ENCODE measurements around the gene RAP1B. TPM values are rescaled to one million over a fixed set of nuclear protein-coding genes. Genes with fewer than 3 reads are reported as not detected.

Gene RAP1B
- total RNA-seq, 1 donor from 2014 or later: 174 TPM

DNA sequence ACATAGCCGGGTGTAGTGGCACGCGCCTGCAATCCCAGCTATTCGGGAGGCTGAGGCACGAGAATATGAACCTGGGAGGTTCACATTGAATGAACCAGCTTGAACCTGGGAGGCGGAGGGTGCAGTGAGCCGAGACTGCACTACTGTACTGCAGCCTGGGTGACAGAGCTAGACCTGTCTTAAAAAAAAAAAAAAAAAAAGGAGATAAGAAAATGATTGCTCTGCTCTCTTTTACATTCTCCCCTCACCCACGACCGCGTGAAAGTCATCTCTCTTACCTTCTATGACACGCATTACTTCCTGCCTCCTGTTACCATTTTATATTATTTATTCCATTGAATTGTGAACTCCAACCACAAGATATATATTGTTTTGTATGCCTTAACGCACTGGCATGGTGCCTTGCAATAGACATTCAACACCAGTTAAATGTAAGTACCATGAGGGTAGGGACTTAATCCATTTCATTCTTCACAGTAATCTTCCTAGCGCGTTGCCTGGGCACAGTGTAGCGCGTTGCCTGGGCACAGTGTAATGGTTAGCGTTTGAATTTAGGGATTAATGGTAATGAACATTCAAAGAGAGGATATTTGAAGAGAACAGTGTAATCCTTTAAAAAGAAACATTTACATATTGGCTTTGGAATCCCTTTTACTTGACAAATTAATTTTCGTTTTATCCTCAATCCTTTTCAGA lies 2.7 kb downstream of the RAP1B start:
- no peaks in the 10 kb centered on the region for H3K27me3 Mint-ChIP-seq (ENCODE audit: low read depth)
- peaks cover 54% of the 10 kb centered on the region for H3K36me3 Mint-ChIP-seq (ENCODE audit: low read depth)
- peak; percentile 28 for DNase-seq (ENCODE audit: low spot score)
- H3K27ac Mint-ChIP-seq: peak overlapping the region; percentile 97
- H3K9me3 Mint-ChIP-seq: no peaks in the 10 kb centered on the region
- peak overlapping the region; percentile 94 for H3K4me3 Mint-ChIP-seq (ENCODE audit: low read depth)
- intact Hi-C loops (cut with micrococcal nuclease): loop anchor here (2.0 to 10.0 kb wide), 6 partner anchors 17 to 496 kb away; no protein-coding TSS in a partner anchor
- H3K4me1 Mint-ChIP-seq (ENCODE audit: low read depth): peaks cover 52% of the 10 kb centered on the region

DNA sequence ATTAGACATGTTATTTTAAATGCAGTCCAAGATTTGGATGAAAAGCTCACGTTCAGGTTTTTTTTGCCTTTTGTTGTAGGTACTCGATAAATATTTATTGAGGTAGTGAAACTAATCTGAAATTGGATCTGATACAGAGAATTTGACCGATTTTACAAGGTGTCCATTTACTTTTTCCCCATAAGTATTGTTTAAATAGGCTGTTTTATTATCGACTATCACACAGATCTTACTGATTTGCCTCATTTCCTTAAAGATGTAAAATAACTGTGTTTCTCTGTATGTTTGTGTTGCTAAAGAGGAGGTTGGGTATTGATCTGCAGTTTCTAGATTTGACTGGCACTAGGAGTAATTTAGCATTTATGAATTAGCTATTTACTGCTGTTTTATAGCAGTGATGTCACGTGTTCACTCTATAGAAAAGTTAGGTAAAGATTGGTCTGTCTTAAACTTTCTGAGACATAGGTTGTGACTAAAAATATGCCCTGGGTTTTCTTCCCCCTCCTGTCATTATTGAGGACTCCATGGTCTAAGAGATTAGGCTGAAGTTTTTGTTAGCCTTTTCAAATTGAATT lies 3.5 kb downstream of the RAP1B start:
- Mint-ChIP-seq H3K4me1 (ENCODE audit: low read depth) (peaks cover 60% of the 10 kb centered on the region), H3K9me3 (no peaks in the 10 kb centered on the region), H3K27me3 (ENCODE audit: low read depth) (no peaks in the 10 kb centered on the region), H3K36me3 (ENCODE audit: low read depth) (peaks cover 62% of the 10 kb centered on the region), H3K4me3 (ENCODE audit: low read depth) (peak overlapping the region; percentile 94), H3K27ac (peak overlapping the region; percentile 78)
- DNase-seq (ENCODE audit: low spot score): no peak
- intact Hi-C loops (cut with micrococcal nuclease): loop anchor here (1.0 to 10.0 kb wide), 5 partner anchors 58 to 497 kb away; no protein-coding TSS in a partner anchor

DNA sequence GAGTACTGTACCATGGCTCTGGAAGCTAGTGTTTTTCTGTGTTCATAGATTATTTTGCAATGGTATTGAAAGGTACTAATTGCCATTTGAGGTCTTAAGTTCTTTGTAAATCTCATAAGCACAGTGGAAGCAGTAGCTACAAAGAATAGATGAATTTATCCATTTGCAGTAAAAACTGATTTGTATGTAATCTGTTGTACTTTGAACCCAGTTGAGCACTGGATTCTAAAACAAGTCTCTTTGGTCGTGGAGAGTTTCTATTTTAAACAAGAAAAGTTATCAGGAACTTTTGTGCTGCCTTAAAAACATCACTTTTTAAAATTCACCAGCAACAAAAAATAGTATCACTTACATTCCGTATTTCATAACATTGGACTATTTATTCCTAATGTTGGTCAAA lies 4.1 kb downstream of the RAP1B start:
- peaks cover 65% of the 10 kb centered on the region for H3K36me3 Mint-ChIP-seq (ENCODE audit: low read depth)
- DNase-seq (ENCODE audit: low spot score): no peak
- no peaks in the 10 kb centered on the region for H3K27me3 Mint-ChIP-seq (ENCODE audit: low read depth)
- H3K9me3 Mint-ChIP-seq: no peaks in the 10 kb centered on the region
- peak overlapping the region; percentile 94 for H3K4me3 Mint-ChIP-seq (ENCODE audit: low read depth)
- peak overlapping the region; percentile 78 for H3K27ac Mint-ChIP-seq
- intact Hi-C loops (cut with micrococcal nuclease): loop anchor here (1.0 to 10.0 kb wide), 5 partner anchors 58 to 497 kb away; no protein-coding TSS in a partner anchor
- peaks cover 62% of the 10 kb centered on the region for H3K4me1 Mint-ChIP-seq (ENCODE audit: low read depth)

DNA sequence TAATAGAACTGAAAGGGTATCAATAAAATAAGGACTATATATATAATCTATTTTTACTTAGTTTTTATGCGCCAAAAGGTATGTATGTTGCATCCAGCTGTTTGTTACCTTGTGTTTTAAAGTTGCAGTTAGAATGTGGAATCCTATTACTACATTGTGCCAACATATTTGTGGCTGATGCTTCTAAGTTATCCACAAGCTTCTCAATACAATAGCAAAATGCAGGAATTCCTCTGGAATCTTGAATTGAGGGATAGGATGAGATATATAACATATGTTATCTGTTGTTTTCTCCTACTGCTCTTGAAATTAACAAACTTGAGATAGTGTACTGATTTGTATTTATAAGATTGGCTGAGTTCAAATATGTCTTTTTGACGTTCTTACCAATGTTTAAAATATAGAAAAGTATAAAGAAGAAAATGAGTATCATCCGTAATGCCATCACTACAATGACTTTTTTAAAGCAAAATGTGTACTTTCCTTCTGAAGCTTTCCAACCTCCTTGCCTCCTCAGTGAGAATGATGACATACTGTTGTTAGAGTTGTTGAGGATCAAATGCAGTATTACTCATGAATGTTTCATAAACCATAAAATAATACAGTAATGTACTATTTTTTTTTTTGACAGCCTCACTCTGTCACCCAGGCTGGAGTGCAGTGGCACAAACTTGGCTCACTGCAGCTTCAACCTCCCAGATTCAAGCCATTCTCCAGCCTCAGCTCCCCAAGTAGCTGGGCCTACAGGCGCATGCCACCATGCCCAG lies 6.6 kb downstream of the RAP1B start:
- intact Hi-C loops (cut with micrococcal nuclease): loop anchor here (10.0 kb wide), 1 partner anchor 297 kb away; no protein-coding TSS in a partner anchor

DNA sequence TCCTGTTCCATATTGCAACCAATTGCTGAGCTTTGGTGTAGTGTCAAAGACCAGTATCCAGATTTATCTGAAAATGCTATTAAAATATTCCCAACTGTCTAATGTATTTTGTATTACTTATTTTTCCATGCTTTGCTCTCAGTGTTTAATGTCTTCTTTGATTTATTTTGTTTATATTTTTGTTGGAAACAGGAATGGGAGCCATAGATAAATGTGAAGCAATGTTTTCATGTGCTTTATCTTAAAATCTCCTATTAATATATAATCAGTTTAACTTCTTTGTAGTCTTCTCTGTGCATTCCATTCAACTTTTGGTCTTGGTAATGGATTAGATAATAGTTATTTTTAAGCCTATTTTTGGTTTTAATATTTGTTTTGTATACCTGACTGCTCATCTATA lies 8.8 kb downstream of the RAP1B start:
- Mint-ChIP-seq H3K9me3 (no peaks in the 10 kb centered on the region), H3K36me3 (ENCODE audit: low read depth) (peaks cover 73% of the 10 kb centered on the region), H3K27ac (no peak overlapping the region), H3K27me3 (ENCODE audit: low read depth) (no peaks in the 10 kb centered on the region), H3K4me1 (ENCODE audit: low read depth) (peaks cover 60% of the 10 kb centered on the region), H3K4me3 (ENCODE audit: low read depth) (no peak overlapping the region)
- intact Hi-C loops (cut with micrococcal nuclease): loop anchor here (10.0 kb wide), 1 partner anchor 295 kb away; no protein-coding TSS in a partner anchor
- no peak for DNase-seq (ENCODE audit: low spot score)

More for the DNA sequence above, 6.6 kb downstream of the RAP1B start:
- H3K36me3 Mint-ChIP-seq (ENCODE audit: low read depth): peaks cover 75% of the 10 kb centered on the region
- no peak for DNase-seq (ENCODE audit: low spot score)
- H3K9me3 Mint-ChIP-seq: no peaks in the 10 kb centered on the region
- peaks cover 73% of the 10 kb centered on the region for H3K4me1 Mint-ChIP-seq (ENCODE audit: low read depth)
- H3K4me3 Mint-ChIP-seq (ENCODE audit: low read depth): peak overlapping the region; percentile 9
- peak overlapping the region; percentile 50 for H3K27ac Mint-ChIP-seq
- H3K27me3 Mint-ChIP-seq (ENCODE audit: low read depth): no peaks in the 10 kb centered on the region

DNA sequence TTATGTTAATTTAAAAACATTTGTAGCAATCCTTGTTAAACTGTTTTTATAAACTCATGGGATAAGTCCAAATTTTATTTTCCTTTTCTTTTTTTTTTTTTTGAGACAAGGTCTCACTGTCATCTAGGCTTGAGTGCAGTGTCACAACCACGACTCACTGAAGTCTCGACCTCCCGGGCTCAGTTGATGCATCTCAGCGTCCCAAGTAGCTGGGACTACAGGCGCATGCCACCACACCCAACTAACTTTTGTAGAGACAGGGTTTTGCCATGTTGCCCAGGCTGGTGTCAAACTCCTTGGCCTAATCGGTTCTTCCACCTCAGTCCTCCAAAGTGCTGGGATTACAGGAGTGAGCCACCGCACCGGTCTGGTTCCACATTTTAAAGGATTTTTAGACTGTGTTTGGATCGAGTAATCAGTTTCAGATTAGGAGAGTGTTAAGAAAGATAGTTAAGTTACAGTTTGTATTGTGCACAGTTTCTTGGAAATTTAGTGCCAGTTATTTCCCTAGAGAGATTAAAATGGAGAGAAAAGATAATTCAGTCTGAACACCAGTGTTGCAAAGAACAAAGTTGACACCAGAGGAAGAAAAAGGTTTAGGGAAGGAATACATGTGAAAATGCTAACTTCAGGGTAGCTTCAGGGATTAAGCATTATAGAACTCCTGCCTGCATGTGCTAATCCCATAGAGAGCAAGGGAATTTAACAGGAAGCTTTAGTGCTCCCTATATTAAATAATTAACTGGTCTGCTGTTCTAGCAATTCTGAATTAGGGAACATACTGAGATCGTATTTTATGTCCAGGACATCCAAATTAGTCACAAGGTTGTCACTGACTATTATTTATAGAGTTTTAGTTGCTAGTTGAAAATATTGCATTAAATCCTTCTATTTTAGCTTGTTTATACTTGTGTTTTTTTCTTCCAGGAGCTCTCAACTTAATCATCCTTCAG lies 10.1 kb downstream of the RAP1B start:
- intact Hi-C loops (cut with micrococcal nuclease): no loop called here
- peaks cover 8% of the 10 kb centered on the region for H3K9me3 Mint-ChIP-seq
- no peaks in the 10 kb centered on the region for H3K27me3 Mint-ChIP-seq (ENCODE audit: low read depth)
- H3K4me3 Mint-ChIP-seq (ENCODE audit: low read depth): no peak overlapping the region
- peaks cover 53% of the 10 kb centered on the region for H3K4me1 Mint-ChIP-seq (ENCODE audit: low read depth)
- H3K27ac Mint-ChIP-seq: peak overlapping the region; percentile 42
- no peak for DNase-seq (ENCODE audit: low spot score)
- H3K36me3 Mint-ChIP-seq (ENCODE audit: low read depth): peaks cover 74% of the 10 kb centered on the region

DNA sequence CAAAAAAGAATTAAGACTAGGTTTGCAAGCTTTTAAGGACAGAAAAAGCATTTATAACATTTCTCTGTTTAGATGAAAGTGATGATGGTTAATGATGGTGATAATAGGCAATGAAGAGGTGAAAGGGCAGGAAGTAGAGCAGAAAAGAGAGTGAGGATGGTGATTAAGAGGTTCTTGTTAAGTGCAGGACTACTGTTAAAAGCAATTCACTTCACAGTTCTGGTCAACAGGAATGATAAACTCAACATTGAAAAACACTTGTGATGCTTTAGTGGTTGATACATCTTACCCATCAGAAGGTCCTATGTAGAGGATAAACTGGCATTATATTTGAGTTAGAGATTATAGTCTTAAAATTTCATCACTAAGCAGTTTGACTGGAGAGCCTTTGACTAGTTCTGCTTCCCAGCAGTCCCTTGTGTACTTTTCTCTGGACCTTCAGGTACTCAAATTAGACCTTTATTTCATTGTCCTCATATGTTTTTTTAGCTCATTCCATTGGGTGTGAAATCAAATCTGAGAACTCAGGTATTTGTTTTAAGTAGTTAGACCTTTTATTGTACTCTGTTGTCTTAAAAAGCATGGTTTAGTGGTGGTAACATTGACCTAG lies 10.9 kb downstream of the RAP1B start:
- Mint-ChIP-seq H3K27ac (peak overlapping the region; percentile 42), H3K9me3 (peaks cover 15% of the 10 kb centered on the region), H3K36me3 (ENCODE audit: low read depth) (peaks cover 81% of the 10 kb centered on the region), H3K4me1 (ENCODE audit: low read depth) (peaks cover 55% of the 10 kb centered on the region), H3K27me3 (ENCODE audit: low read depth) (no peaks in the 10 kb centered on the region), H3K4me3 (ENCODE audit: low read depth) (no peak overlapping the region)
- DNase-seq (ENCODE audit: low spot score): no peak
- intact Hi-C loops (cut with micrococcal nuclease): no loop called here

DNA sequence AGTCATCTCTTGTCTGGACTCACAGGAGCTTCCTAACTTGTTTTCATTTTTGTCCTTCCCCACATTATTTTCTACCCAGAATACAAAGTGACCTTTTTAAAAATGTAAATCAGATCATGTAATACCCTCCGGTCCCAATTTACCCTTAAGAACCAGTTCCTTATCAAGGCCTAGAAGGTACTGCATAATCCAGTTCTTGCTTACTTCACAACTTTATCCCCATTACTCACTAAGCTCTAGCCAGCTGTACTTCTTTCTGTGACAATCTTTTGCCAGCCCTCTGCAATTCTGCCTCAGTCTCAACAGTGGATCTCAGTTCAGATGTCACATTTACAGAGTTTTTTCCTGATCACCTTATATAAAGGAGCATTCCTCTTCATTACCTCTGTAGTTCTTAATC lies 11.6 kb downstream of the RAP1B start:
- H3K4me3 Mint-ChIP-seq (ENCODE audit: low read depth): no peak overlapping the region
- H3K36me3 Mint-ChIP-seq (ENCODE audit: low read depth): peaks cover 86% of the 10 kb centered on the region
- no peak for DNase-seq (ENCODE audit: low spot score)
- no peaks in the 10 kb centered on the region for H3K27me3 Mint-ChIP-seq (ENCODE audit: low read depth)
- peak overlapping the region; percentile 53 for H3K27ac Mint-ChIP-seq
- H3K9me3 Mint-ChIP-seq: peaks cover 22% of the 10 kb centered on the region
- intact Hi-C loops (cut with micrococcal nuclease): no loop called here
- H3K4me1 Mint-ChIP-seq (ENCODE audit: low read depth): peaks cover 52% of the 10 kb centered on the region

DNA sequence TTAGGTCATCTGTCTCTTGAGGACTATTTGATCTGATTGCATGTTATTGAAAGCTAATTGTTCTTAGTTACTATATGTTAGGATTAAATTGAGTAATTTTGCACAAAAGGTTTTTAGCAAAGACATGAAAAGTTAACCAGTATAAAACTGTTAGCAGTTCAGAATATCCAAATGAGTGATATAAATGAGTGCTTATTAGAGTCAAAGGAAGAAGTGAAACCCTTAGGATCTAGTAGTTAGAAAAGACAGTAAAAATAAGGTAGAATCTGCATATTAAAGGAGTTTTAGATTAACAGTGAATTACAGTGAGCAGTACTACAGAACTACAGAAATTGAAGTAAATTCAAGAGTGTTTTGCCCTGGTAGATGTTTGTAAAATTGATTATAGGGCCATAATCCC lies 12.4 kb downstream of the RAP1B start:
- no peak overlapping the region for H3K4me3 Mint-ChIP-seq (ENCODE audit: low read depth)
- peaks cover 49% of the 10 kb centered on the region for H3K4me1 Mint-ChIP-seq (ENCODE audit: low read depth)
- no peak for DNase-seq (ENCODE audit: low spot score)
- intact Hi-C loops (cut with micrococcal nuclease): no loop called here
- H3K36me3 Mint-ChIP-seq (ENCODE audit: low read depth): peaks cover 88% of the 10 kb centered on the region
- H3K27ac Mint-ChIP-seq: peak overlapping the region; percentile 12
- H3K27me3 Mint-ChIP-seq (ENCODE audit: low read depth): no peaks in the 10 kb centered on the region
- H3K9me3 Mint-ChIP-seq: peaks cover 30% of the 10 kb centered on the region

DNA sequence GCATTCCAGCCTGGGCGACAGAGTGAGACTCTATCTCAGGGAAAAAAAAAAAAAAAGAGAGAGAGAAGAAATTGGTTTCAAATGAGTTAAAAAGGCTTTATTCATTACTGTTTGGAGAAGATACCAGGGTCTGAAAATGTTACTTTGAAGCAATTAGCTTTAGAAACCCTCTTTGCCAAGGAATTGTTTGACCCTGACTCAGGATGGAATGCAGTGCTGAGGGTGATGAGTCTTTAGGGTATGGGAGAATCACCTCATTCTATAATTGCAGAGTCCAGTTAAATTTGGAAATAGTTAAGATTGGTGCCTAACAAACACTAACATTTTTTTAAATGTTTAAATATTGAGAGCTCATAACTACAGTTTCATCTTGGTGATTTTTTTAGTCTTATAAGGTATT lies 13.3 kb downstream of the RAP1B start:
- H3K9me3 Mint-ChIP-seq: peaks cover 33% of the 10 kb centered on the region
- no peak overlapping the region for H3K27ac Mint-ChIP-seq
- no peaks in the 10 kb centered on the region for H3K27me3 Mint-ChIP-seq (ENCODE audit: low read depth)
- H3K36me3 Mint-ChIP-seq (ENCODE audit: low read depth): peaks cover 87% of the 10 kb centered on the region
- intact Hi-C loops (cut with micrococcal nuclease): no loop called here
- H3K4me3 Mint-ChIP-seq (ENCODE audit: low read depth): no peak overlapping the region
- H3K4me1 Mint-ChIP-seq (ENCODE audit: low read depth): peaks cover 44% of the 10 kb centered on the region
- DNase-seq (ENCODE audit: low spot score): no peak

DNA sequence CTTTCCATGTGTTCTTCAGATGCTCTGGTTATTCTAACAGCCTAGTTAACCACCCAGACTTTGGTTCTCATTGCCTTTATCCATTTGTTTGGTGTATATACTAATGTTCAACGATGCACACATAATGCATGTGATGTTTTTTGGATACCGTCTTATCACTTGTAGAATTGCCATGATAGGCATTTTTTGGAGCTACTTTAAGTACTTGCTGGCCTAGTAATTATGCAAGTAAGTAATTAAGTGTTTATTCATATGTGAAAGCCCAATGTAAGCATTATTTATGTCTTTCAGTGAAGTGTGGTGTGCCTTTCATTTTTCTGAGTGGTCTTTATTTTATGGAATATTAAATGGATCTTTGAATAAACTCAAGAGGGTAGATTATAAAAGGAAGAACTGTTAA lies 14.2 kb downstream of the RAP1B start:
- Mint-ChIP-seq H3K4me1 (ENCODE audit: low read depth) (peaks cover 41% of the 10 kb centered on the region), H3K27me3 (ENCODE audit: low read depth) (no peaks in the 10 kb centered on the region), H3K9me3 (peaks cover 33% of the 10 kb centered on the region), H3K4me3 (ENCODE audit: low read depth) (no peak overlapping the region), H3K27ac (no peak overlapping the region), H3K36me3 (ENCODE audit: low read depth) (peaks cover 83% of the 10 kb centered on the region)
- no peak for DNase-seq (ENCODE audit: low spot score)
- intact Hi-C loops (cut with micrococcal nuclease): no loop called here
